CD4-positive, CD25-positive, alpha-beta regulatory T cell (primary cell): ENCODE results near the gene SERPINE2. TPM values are rescaled to one million over a fixed set of nuclear protein-coding genes. Genes with fewer than 3 reads are reported as not detected.
"Not testable (repeated sequence)": the region's sequence is repeated elsewhere in the genome, so short reads cannot be mapped to it uniquely, and the experiment has no call there.

Experiments used
- ATAC-seq, 2 donors: fragments of 150-1000 bp; cut with Tn5 transposase; one replicate each; pipeline ENCODE4 v1.10.0; 2021; ENCODE audit warnings: low read depth in 2 of 2, moderate number of reproducible peaks in 2 of 2, moderate library complexity in 1 of 2
- DNase-seq, 3 donors: peaks; one replicate each; pipeline versions ENCODE4 v3.0.0 to v3.0.0-alpha.2; 2012 to 2022; ENCODE audit warnings: mixed read lengths in 1 of 3
- H3K27ac ChIP-seq: one replicate; pipeline ENCODE4 v1.7.0; 2013; ENCODE audit warnings: mild to moderate bottlenecking, low read length; ENCODE audit not compliant: insufficient read depth, poor library complexity, severe bottlenecking
- H3K27me3 ChIP-seq: one replicate; pipeline ENCODE4 v1.7.0; 2013; ENCODE audit warnings: low read length; ENCODE audit not compliant: control insufficient read depth, insufficient read depth
- H3K36me3 ChIP-seq: one replicate; pipeline ENCODE4 v1.7.0; 2013; ENCODE audit warnings: mild to moderate bottlenecking, low read length, moderate library complexity; ENCODE audit not compliant: control insufficient read depth, insufficient read depth
- H3K4me1 ChIP-seq: 2 replicates; pipeline ENCODE4 v1.7.0; 2013; ENCODE audit warnings: mild to moderate bottlenecking, low read length; ENCODE audit not compliant: insufficient read depth, control insufficient read depth, poor library complexity, severe bottlenecking
- H3K4me3 ChIP-seq: one replicate; pipeline ENCODE4 v1.7.0; 2013; ENCODE audit warnings: low read depth, mild to moderate bottlenecking, low read length, moderate library complexity
- H3K9me3 ChIP-seq, 2 experiments: 1 replicate in 1 of 2; 2 replicates in 1 of 2; pipeline ENCODE4 v1.7.0; 2013; ENCODE audit warnings: low read length in 2 of 2, mild to moderate bottlenecking in 1 of 2, moderate library complexity in 1 of 2; ENCODE audit not compliant: control insufficient read depth in 2 of 2
- H3K27ac Mint-ChIP-seq, 3 donors: one replicate each; pipeline ENCODE4 v1.8.0; 2020 to 2022; ENCODE audit warnings: mild to moderate bottlenecking in 3 of 3, mixed read lengths in 3 of 3, moderate library complexity in 2 of 3
- H3K27me3 Mint-ChIP-seq: one replicate; pipeline ENCODE4 v1.8.0; 2022; ENCODE audit warnings: mild to moderate bottlenecking, mixed read lengths
- H3K36me3 Mint-ChIP-seq: one replicate; pipeline ENCODE4 v1.8.0; 2020; ENCODE audit warnings: mixed read lengths
- H3K4me1 Mint-ChIP-seq, 4 donors: one replicate each; pipeline ENCODE4 v1.8.0; 2020 to 2022; ENCODE audit warnings: mixed read lengths in 4 of 4, mild to moderate bottlenecking in 1 of 4
- H3K4me3 Mint-ChIP-seq, 4 donors: one replicate each; pipeline ENCODE4 v1.8.0; 2020 to 2022; ENCODE audit warnings: mild to moderate bottlenecking in 4 of 4, mixed read lengths in 4 of 4, moderate library complexity in 3 of 4
- H3K9me3 Mint-ChIP-seq, 7 donors: one replicate each; pipeline ENCODE4 v1.8.0; 2020 to 2022; ENCODE audit warnings: mixed read lengths in 7 of 7, mild to moderate bottlenecking in 3 of 7, moderate library complexity in 2 of 7
- polyA plus RNA-seq, 4 donors: library from polyadenylated mRNA; unstranded; fragments of 300-500 nt; fragmentation: Illumina TruSeq; gene quantifications; one replicate each; pipeline ENCODE4 v1.2.3, GENCODE V29; 2021
- total RNA-seq: library from RNA; stranded (reverse); gene quantifications from one replicate; pipeline ENCODE4 v1.2.3, GENCODE V29; 2022

Gene SERPINE2
- total and polyA plus RNA-seq, 5 donors from 2014 or later: 0.85 to 1.8 (median 1.5) TPM

DNA sequence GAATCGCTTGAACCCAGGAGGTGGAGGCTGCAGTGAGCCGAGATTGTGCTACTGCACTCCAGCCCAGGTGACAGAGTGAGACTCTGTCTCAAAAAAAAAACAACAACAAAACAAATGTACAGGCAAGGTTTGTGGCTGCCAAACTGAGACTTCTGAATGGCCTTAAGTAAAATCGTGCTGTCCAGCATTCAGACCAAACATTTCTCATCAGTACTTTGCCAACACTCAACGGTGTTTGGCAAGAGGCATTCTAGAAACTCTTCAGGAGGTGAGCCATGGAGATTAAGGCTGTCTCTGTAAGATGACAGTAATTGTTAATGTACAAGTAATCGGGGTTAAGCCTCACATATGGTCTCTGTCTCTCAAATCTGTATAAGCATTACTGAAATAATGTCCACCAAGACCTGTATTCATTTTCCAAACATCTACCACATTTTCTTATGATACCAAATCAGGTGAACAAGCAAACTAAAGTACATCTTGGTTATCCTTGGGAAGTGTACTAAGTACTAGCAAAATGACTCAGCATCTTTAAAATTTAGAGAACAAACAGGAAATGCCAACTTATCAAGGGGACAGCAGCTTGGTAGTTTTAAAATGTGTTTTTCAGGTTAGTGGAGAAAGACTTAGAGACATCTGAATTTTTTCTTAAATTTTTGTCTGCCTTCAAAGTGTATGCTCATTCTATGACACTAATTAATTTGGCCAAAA is 29.3 kb downstream of the SERPINE2 start:
- peak overlapping the region in 1 of 4 donors; percentile 80 for H3K4me3 Mint-ChIP-seq
- Histone ChIP-seq H3K27me3 (peaks cover 3% of the 10 kb centered on the region), H3K36me3 (no peaks in the 10 kb centered on the region), H3K9me3 (no peaks in the 10 kb centered on the region), H3K4me1 (peaks cover 4% of the 10 kb centered on the region), H3K27ac (no peak overlapping the region), H3K4me3 (no peak overlapping the region)
- H3K36me3 Mint-ChIP-seq: no peaks in the 10 kb centered on the region
- peaks cover 19% of the 10 kb centered on the region for H3K27me3 Mint-ChIP-seq
- no peak overlapping the region for H3K27ac Mint-ChIP-seq
- peaks cover 0 to 4% (median under 1%) of the 10 kb centered on the region in 4 donors for H3K4me1 Mint-ChIP-seq
- DNase-seq (peak in 1 of 3 donors; percentile 32), ATAC-seq (no peak)
- H3K9me3 Mint-ChIP-seq: no peaks in the 10 kb centered on the region

DNA sequence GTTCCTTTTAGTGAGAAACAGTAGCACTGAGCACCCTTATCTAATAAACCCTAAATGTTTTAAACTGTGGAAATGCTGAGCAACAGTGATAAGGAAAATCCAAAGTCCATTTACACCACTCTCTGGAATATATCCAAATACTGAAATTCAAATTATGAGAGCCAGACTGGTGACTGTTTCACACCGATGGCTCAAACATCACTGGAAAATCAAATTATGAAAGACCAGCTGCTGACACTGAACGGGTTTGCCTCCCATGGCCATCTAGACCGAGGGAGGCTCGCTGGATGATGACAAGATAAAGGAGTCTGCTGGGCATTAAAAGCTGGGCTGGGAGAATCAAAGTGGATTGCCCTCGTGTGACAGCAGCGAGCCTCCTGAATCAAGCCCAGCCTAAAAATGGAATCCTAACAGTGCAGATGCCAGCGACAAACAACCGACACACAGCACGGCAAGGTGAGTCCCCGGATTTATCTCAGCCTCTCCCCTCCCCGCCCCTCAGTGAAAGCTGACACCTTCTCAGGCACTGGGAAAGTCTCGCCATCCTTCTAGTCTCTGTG is 30.3 kb downstream of the SERPINE2 start:
- no peak for ATAC-seq
- Histone ChIP-seq H3K27ac (no peak overlapping the region), H3K27me3 (peaks cover 3% of the 10 kb centered on the region), H3K9me3 (no peaks in the 10 kb centered on the region), H3K36me3 (no peaks in the 10 kb centered on the region), H3K4me1 (no peaks in the 10 kb centered on the region), H3K4me3 (no peak overlapping the region)
- Mint-ChIP-seq H3K4me1 (peaks cover 0 to 5% (median 2%) of the 10 kb centered on the region in 4 donors), H3K27me3 (peaks cover 19% of the 10 kb centered on the region), H3K36me3 (no peaks in the 10 kb centered on the region), H3K27ac (no peak overlapping the region), H3K4me3 (no peak overlapping the region), H3K9me3 (no peaks in the 10 kb centered on the region)
- DNase-seq: no peak

DNA sequence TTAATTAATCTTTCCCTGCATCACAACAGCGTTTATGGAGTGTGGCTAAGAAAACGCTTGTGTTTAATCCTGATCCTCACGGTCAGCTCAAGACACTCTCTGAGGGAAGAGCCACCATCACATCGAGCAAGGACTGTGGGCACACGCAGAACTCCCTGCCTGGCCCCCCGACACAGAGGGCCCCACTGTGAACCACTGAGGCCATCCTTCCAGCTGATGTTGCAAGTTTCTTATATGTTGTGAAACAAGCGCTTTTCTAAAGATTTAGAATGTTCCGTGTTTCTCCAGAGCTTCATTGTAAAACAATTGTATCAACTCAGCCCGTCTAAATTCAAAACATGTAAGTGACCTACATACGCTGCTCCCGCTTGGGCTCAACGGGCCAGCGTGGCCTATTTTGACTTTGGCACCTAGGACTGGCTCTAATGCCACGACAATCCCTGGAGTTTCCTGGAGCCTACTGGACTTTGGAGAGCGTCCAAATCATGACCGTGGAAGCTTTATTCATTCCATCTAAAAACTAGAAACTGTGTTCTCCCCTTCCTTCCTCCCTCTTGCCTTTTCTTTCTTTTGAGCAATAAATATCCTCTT is 34.9 kb downstream of the SERPINE2 start:
- no peaks in the 10 kb centered on the region for H3K36me3 ChIP-seq
- peaks cover 24% of the 10 kb centered on the region for H3K27me3 Mint-ChIP-seq
- H3K27me3 ChIP-seq: no peaks in the 10 kb centered on the region
- H3K4me1 Mint-ChIP-seq: peaks cover 0 to 5% (median under 1%) of the 10 kb centered on the region in 4 donors
- DNase-seq: no peak
- no peaks in the 10 kb centered on the region for H3K9me3 Mint-ChIP-seq
- no peak overlapping the region for H3K4me3 ChIP-seq
- ATAC-seq: no peak
- H3K4me3 Mint-ChIP-seq: no peak overlapping the region
- H3K4me1 ChIP-seq: no peaks in the 10 kb centered on the region
- no peaks in the 10 kb centered on the region for H3K9me3 ChIP-seq
- H3K27ac Mint-ChIP-seq: no peak overlapping the region
- no peaks in the 10 kb centered on the region for H3K36me3 Mint-ChIP-seq
- H3K27ac ChIP-seq: no peak overlapping the region

DNA sequence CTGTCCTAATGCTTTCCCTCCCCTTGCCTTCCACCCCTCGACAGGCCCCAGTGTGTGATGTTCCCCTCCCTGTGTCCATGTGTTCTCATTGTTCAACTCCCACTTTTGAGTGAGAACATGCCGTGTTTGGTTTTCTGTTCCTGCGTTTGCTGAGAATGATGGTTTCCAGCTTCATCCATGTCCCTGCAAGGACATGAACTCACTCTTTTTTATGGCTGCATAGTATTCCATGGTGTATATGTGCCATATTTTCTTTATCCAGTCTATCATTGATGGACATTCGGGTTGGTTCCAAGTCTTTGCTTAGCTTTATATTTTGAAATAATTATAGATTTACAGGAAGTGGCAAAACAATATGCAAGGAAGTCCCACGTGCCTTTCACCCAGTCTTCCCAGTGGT is 38.4 kb downstream of the SERPINE2 start:
- not testable (repeated sequence) for H3K27ac Mint-ChIP-seq, H3K4me3 Mint-ChIP-seq, H3K27ac ChIP-seq, ATAC-seq, H3K36me3 ChIP-seq, DNase-seq, H3K27me3 ChIP-seq, H3K36me3 Mint-ChIP-seq, H3K9me3 Mint-ChIP-seq, H3K4me1 ChIP-seq, H3K4me3 ChIP-seq, H3K9me3 ChIP-seq, H3K4me1 Mint-ChIP-seq
- peaks cover 15% of the 10 kb centered on the region for H3K27me3 Mint-ChIP-seq

DNA sequence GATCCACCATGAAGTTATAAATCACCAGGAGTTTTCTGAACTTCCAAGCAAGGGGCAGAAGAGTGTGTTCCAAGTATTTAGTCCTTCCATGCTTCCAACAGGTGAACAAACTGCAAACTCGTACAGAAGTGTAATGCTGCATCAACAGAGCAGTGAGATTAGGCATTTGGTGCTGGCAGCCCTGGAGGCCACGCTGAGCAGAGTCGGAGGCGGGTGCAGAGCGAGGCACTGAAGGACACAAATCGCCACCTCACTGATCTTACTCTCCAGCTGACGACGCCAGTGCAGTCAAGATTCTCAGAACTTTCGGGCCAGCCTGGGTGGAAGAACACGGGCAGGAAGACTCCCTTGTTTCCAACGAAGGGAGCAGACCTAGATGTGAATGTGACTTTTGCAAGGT is 39.2 kb downstream of the SERPINE2 start:
- no peak overlapping the region for H3K4me3 Mint-ChIP-seq
- Histone ChIP-seq H3K36me3 (no peaks in the 10 kb centered on the region), H3K4me1 (no peaks in the 10 kb centered on the region), H3K27me3 (no peaks in the 10 kb centered on the region), H3K27ac (no peak overlapping the region), H3K9me3 (no peaks in the 10 kb centered on the region), H3K4me3 (no peak overlapping the region)
- peaks cover 10% of the 10 kb centered on the region for H3K27me3 Mint-ChIP-seq
- DNase-seq (no peak), ATAC-seq (no peak)
- H3K4me1 Mint-ChIP-seq: peaks cover 0 to 5% (median under 1%) of the 10 kb centered on the region in 4 donors
- no peak overlapping the region for H3K27ac Mint-ChIP-seq
- H3K36me3 Mint-ChIP-seq: no peaks in the 10 kb centered on the region
- H3K9me3 Mint-ChIP-seq: no peaks in the 10 kb centered on the region

DNA sequence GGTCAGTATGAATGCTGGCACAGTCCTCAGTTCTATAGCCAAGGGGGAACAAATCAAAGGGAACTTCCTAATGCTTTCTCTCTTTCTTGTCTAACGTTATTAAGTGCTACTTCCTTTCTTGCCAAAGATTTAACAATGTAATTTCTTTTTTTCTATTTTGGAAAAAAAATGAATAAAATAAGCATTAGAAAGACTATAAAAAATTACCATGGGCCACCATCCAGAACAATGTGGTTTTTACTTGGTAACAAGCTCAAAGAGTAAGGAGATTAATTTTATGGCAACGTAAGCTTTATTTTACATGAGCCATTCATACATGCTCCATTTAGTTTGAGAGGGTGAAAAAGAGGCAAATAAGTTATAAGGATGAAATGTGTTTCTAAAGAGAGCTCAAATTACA is 40.1 kb downstream of the SERPINE2 start:
- Histone ChIP-seq H3K27ac (no peak overlapping the region), H3K36me3 (no peaks in the 10 kb centered on the region), H3K27me3 (no peaks in the 10 kb centered on the region), H3K4me1 (no peaks in the 10 kb centered on the region), H3K4me3 (no peak overlapping the region), H3K9me3 (no peaks in the 10 kb centered on the region)
- no peaks in the 10 kb centered on the region for H3K9me3 Mint-ChIP-seq
- H3K27me3 Mint-ChIP-seq: peaks cover 10% of the 10 kb centered on the region
- no peak overlapping the region for H3K4me3 Mint-ChIP-seq
- peaks cover 0 to 2% (median 0%) of the 10 kb centered on the region in 4 donors for H3K4me1 Mint-ChIP-seq
- H3K27ac Mint-ChIP-seq: no peak overlapping the region
- ATAC-seq (no peak), DNase-seq (no peak)
- H3K36me3 Mint-ChIP-seq: no peaks in the 10 kb centered on the region

DNA sequence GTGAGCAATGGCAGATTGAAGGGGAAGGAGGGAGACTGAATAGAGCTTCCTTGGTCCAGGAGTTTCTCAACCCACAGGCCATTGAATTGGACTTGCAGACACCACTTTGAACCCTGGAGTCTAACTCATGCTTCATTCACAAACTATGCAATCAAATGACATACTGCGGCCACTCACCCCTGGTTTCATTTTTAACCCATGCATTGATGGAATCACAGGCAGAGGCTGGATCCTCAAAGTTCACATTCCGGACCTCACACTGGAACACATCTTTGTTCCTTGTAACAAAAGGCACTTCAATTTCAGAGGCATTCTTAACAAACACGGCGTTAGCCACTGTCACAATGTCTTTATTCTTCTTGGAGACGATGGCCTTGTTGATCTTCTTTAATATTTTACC is 41.1 kb downstream of the SERPINE2 start:
- H3K9me3 Mint-ChIP-seq: no peaks in the 10 kb centered on the region
- no peak overlapping the region for H3K4me3 ChIP-seq
- no peak for DNase-seq
- peaks cover 0 to 2% (median 0%) of the 10 kb centered on the region in 4 donors for H3K4me1 Mint-ChIP-seq
- H3K4me3 Mint-ChIP-seq: no peak overlapping the region
- no peaks in the 10 kb centered on the region for H3K9me3 ChIP-seq
- H3K4me1 ChIP-seq: no peaks in the 10 kb centered on the region
- no peak for ATAC-seq
- H3K27ac Mint-ChIP-seq: no peak overlapping the region
- no peaks in the 10 kb centered on the region for H3K36me3 Mint-ChIP-seq
- H3K27ac ChIP-seq: no peak overlapping the region
- H3K27me3 ChIP-seq: no peaks in the 10 kb centered on the region
- H3K27me3 Mint-ChIP-seq: peaks cover 9% of the 10 kb centered on the region
- no peaks in the 10 kb centered on the region for H3K36me3 ChIP-seq

DNA sequence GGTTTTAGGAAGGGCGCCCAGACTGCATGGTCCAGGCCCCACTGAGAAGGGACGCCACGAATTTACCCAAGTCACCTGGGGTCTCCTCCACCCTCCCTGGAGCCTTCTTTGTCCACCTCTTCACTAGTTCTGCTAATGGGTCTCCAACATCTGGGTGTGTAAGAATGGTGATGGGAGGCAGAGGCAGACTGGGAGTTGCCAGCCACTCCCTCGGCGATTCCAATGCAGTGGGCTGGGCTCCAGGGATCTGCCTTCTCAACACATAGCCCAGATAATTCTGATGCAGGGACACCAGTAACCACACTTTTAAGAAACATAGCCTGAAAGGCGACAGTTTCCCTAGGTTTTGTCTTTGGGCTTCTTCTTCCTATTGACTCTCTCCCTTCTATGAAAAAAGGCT is 42.7 kb downstream of the SERPINE2 start:
- Histone ChIP-seq H3K4me1 (no peaks in the 10 kb centered on the region), H3K36me3 (no peaks in the 10 kb centered on the region), H3K27me3 (no peaks in the 10 kb centered on the region), H3K4me3 (no peak overlapping the region), H3K9me3 (no peaks in the 10 kb centered on the region), H3K27ac (no peak overlapping the region)
- Mint-ChIP-seq H3K4me1 (no peaks in the 10 kb centered on the region), H3K27me3 (peaks cover 6% of the 10 kb centered on the region), H3K4me3 (no peak overlapping the region), H3K9me3 (no peaks in the 10 kb centered on the region), H3K36me3 (no peaks in the 10 kb centered on the region), H3K27ac (no peak overlapping the region)
- no peak for DNase-seq
- no peak for ATAC-seq
